Right atrium auricular region (tissue), 2 donors: Measurements from ENCODE around the gene DUSP10. TPM values are rescaled to one million over a fixed set of nuclear protein-coding genes. Genes with fewer than 3 reads are reported as not detected.

Source experiments
- DNase-seq: peaks from one replicate; pipeline ENCODE4 v3.0.0-alpha.2; 2019; ENCODE audit warnings: low spot score
- H3K27ac ChIP-seq, 2 donors: fragments of 200-600 bp; sonication (generic); 1 replicate in 1 of 2; 2 replicates in 1 of 2; pipeline ENCODE4 v1.5.1; 2016 to 2019
- H3K27me3 ChIP-seq, 2 donors: fragments of 200-600 bp; sonication (generic); one replicate each; pipeline versions ENCODE4 v1.5.1 to v1.6.0; 2017 to 2019
- H3K36me3 ChIP-seq: fragments of 200-600 bp; sonication (generic); one replicate; pipeline ENCODE4 v1.5.1; 2016
- H3K4me1 ChIP-seq, 2 donors: fragments of 200-600 bp; sonication (generic); one replicate each; pipeline versions ENCODE4 v1.5.1 to v1.6.0; 2017 to 2019
- H3K4me3 ChIP-seq, 2 donors: fragments of 200-600 bp; sonication (generic); 1 replicate in 1 of 2; 2 replicates in 1 of 2; pipeline ENCODE4 v1.5.1; 2017 to 2019; ENCODE audit warnings: mild to moderate bottlenecking in 1 of 2, moderate library complexity in 1 of 2
- H3K9me3 ChIP-seq, 2 donors: fragments of 200-600 bp; sonication (generic); one replicate each; pipeline ENCODE4 v1.5.1; 2019
- CTCF ChIP-seq, 2 donors: fragments of 200-600 bp; sonication (generic); IDR thresholded peaks; one replicate each; pipeline ENCODE4 v1.5.1; 2019; ENCODE audit warnings: antibody characterized with exemption in 2 of 2
- total RNA-seq, 2 donors: library from RNA; depleted of rRNA; stranded (reverse); fragments of >200 nt; gene quantifications; one replicate each; pipeline ENCODE4 v1.1.0, GENCODE V29; 2016

The DUSP10 gene
- total RNA-seq, 2 donors from 2014 or later: 3.3 to 6.4 TPM

GRCh38 chr1:221773383-221773782 lies 31.5 kb upstream of the DUSP10 start:
- no peak for TF ChIP-seq CTCF (IDR thresholded peaks at IDR 0.05)
- no peak overlapping the region for H3K4me3 ChIP-seq
- no peaks in the 10 kb centered on the region for H3K9me3 ChIP-seq

GRCh38 chr1:221772117-221772516 lies 30.2 kb upstream of the DUSP10 start:
- Histone ChIP-seq H3K27me3 (no peaks in the 10 kb centered on the region), H3K36me3 (no peaks in the 10 kb centered on the region), H3K9me3 (no peaks in the 10 kb centered on the region), H3K27ac (no peak overlapping the region), H3K4me1 (no peaks in the 10 kb centered on the region), H3K4me3 (no peak overlapping the region)
- TF ChIP-seq CTCF (IDR thresholded peaks at IDR 0.05): no peak
- DNase-seq: no peak

More at GRCh38 chr1:221773383-221773782, 31.5 kb upstream of the DUSP10 start:
- Histone ChIP-seq H3K27ac (no peak overlapping the region), H3K4me1 (no peaks in the 10 kb centered on the region), H3K27me3 (no peaks in the 10 kb centered on the region), H3K36me3 (no peaks in the 10 kb centered on the region)
- no peak for DNase-seq

- no peaks in the 10 kb centered on the region for H3K4me1 ChIP-seq
- no peaks in the 10 kb centered on the region for H3K9me3 ChIP-seq
- no peak overlapping the region for H3K27ac ChIP-seq
- no peaks in the 10 kb centered on the region for H3K36me3 ChIP-seq
- H3K4me3 ChIP-seq: no peak overlapping the region
- TF ChIP-seq CTCF (IDR thresholded peaks at IDR 0.05): no peak
- DNase-seq: no peak
- H3K27me3 ChIP-seq: no peaks in the 10 kb centered on the region
Observed at GRCh38 chr1:221768444-221769066, 26.7 kb upstream of the DUSP10 start.

- TF ChIP-seq CTCF (IDR thresholded peaks at IDR 0.05): no peak
Observed at GRCh38 chr1:221766210-221766609, 24.3 kb upstream of the DUSP10 start.

DNA sequence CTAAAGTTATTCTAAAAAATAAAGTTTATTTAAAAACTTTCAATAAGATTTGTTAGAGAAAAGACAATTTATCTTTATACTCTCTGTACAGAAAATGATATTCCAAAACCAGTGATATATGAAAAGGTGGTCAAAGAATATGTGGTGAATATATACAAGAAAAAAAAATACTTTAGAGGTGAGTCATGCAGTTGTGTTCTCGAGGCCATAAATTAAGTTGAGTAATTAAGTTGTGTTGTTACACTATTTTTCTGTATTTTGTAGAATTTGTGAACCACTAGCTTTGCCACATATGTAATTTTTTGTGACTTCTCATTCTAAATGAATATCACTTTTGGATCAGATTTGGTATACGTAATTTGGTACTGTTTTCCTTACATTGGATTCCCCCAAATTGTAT lies 23.6 kb upstream of the DUSP10 start:
- no peak for DNase-seq
- Histone ChIP-seq H3K27ac (no peak overlapping the region), H3K9me3 (no peaks in the 10 kb centered on the region), H3K4me1 (no peaks in the 10 kb centered on the region), H3K36me3 (no peaks in the 10 kb centered on the region), H3K4me3 (no peak overlapping the region), H3K27me3 (no peaks in the 10 kb centered on the region)
- no peak for TF ChIP-seq CTCF (IDR thresholded peaks at IDR 0.05)

More at GRCh38 chr1:221766210-221766609, 24.3 kb upstream of the DUSP10 start:
- no peaks in the 10 kb centered on the region for H3K27me3 ChIP-seq
- no peak overlapping the region for H3K27ac ChIP-seq
- no peak for DNase-seq
- H3K9me3 ChIP-seq: no peaks in the 10 kb centered on the region
- H3K36me3 ChIP-seq: no peaks in the 10 kb centered on the region
- no peak overlapping the region for H3K4me3 ChIP-seq
- H3K4me1 ChIP-seq: no peaks in the 10 kb centered on the region

DNA sequence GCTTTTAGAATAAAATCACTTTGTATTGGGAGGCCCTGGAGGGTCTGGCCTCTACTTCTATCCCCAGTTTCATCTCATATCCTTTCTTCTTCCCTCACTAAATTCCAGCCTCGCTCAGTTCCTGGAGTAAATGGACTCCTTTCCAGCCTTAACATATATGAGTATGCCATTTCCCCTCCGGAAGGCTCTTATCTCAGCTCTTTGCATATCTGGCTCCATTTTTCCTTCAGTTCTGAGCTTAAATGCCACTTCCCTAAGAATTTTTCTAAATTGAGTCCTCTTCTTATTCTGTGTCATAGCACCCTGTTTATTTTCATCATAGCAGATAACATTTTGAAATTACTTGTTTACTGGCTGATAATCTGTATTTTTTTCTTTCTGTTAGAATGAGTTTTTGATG lies 20.2 kb upstream of the DUSP10 start:
- Histone ChIP-seq H3K9me3 (no peaks in the 10 kb centered on the region), H3K36me3 (no peaks in the 10 kb centered on the region), H3K27ac (no peak overlapping the region), H3K4me3 (no peak overlapping the region), H3K4me1 (no peaks in the 10 kb centered on the region), H3K27me3 (no peaks in the 10 kb centered on the region)
- DNase-seq: no peak
- no peak for TF ChIP-seq CTCF (IDR thresholded peaks at IDR 0.05)
